ENCODE data around the gene C1QL1. TPM values are rescaled to one million over a fixed set of nuclear protein-coding genes. Genes with fewer than 3 reads are reported as not detected.

C1QL1 gene
- total and polyA plus RNA-seq, 12 donors, result 0.37 to 25.6 (median 1.6) TPM

DNA sequence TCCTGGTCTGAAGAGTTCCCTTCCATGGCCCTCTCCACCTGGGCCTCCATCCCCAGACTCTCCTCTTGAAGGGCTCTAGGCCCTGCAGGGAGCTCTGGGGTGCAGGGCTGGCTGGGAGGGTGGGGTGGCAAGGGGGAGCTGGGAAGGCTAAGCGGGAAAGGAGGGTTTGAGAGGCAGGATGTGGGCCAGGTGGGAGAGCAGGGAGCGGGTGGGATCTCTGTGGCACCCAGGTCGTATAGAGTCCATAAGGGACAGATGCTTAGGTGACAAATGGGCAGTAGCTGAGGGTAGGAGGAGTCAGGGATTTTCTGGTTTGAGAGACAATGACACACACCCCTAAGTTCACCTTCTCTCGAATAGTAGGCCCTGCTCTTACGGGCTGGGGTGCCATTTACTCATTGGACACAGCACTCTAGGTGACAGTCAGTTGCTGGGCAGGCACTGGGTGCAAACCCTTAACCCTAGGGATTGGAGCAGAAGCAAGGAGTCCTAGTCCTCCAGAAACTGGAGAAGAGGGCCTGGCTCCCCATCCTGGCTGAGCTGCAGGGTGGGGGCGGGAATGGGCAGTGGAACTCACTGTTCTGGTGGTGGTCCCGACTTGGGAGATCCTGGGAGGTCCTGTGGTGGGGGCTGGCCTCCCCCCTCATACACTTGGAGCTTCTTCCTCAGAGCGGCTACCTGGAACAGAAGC, 35.9 kb downstream of the C1QL1 start:
- no peak for ATAC-seq
- 78 to 90% methylated on average over 8 of the region's 8 CpGs for WGBS, 2 donors

GRCh38 chr17:44931376-44931775, 36.7 kb downstream of the C1QL1 start:
- TF ChIP-seq, protein P1, sequence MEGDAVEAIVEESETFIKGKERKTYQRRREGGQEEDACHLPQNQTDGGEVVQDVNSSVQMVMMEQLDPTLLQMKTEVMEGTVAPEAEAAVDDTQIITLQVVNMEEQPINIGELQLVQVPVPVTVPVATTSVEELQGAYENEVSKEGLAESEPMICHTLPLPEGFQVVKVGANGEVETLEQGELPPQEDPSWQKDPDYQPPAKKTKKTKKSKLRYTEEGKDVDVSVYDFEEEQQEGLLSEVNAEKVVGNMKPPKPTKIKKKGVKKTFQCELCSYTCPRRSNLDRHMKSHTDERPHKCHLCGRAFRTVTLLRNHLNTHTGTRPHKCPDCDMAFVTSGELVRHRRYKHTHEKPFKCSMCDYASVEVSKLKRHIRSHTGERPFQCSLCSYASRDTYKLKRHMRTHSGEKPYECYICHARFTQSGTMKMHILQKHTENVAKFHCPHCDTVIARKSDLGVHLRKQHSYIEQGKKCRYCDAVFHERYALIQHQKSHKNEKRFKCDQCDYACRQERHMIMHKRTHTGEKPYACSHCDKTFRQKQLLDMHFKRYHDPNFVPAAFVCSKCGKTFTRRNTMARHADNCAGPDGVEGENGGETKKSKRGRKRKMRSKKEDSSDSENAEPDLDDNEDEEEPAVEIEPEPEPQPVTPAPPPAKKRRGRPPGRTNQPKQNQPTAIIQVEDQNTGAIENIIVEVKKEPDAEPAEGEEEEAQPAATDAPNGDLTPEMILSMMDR (IDR thresholded peaks at IDR 0.05), result no peak
- ATAC-seq (no peak), DNase-seq (no peak)
- H3K27ac ChIP-seq, result no peak overlapping the region
- H3K4me1 ChIP-seq, result peaks cover 0 to 22% (median 6%) of the 10 kb centered on the region in 9 donors
- WGBS, 2 donors, result 56 to 68% methylated on average over 5 of the region's 5 CpGs
- no peaks in the 10 kb centered on the region for H3K9me3 ChIP-seq
- no peak overlapping the region for H3K4me3 ChIP-seq
- intact Hi-C loops (cut with DNase I), result no loop called here
- no peaks in the 10 kb centered on the region for H3K27me3 ChIP-seq
- peaks cover 0 to 82% (median 0%) of the 10 kb centered on the region in 9 donors for H3K36me3 ChIP-seq

More for the DNA sequence above, 35.9 kb downstream of the C1QL1 start:
- no peak for DNase-seq
- no peaks in the 10 kb centered on the region for H3K9me3 ChIP-seq
- peaks cover 0 to 22% (median 6%) of the 10 kb centered on the region in 9 donors for H3K4me1 ChIP-seq
- H3K36me3 ChIP-seq, result peaks cover 0 to 77% (median 0%) of the 10 kb centered on the region in 9 donors
- TF ChIP-seq, protein P1 (IDR thresholded peaks at IDR 0.05), result no peak
- no peak overlapping the region for H3K4me3 ChIP-seq
- intact Hi-C loops (cut with DNase I), result no loop called here
- no peaks in the 10 kb centered on the region for H3K27me3 ChIP-seq
- peak overlapping the region in 1 of 10 donors; percentile 17 for H3K27ac ChIP-seq

DNA sequence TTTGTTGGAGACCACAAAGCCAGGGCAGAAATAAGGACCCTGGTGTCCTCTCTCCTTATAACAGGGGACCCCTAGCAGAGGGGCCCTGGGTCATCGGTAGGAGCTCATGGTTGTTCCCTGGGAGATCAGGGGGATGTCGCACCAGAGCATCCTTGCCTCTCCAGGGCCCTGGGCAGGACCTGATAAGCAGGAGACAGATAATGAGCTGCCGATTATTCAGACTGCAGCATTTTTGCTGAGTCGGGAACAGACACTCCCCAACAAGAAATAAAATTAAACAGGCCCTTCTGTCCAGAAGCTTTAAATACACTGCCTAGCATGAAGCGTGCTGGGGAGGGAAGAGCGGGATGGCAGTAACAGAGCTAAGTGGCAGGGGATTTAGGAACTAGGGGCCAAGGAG, 37.4 kb downstream of the C1QL1 start:
- WGBS, 2 donors, result 62% methylated on average over 6 of the region's 6 CpGs
- Histone ChIP-seq H3K4me1 (peaks cover 0 to 22% (median 6%) of the 10 kb centered on the region in 9 donors), H3K4me3 (no peak overlapping the region), H3K36me3 (peaks cover 0 to 82% (median 0%) of the 10 kb centered on the region in 9 donors), H3K9me3 (no peaks in the 10 kb centered on the region), H3K27ac (no peak overlapping the region), H3K27me3 (no peaks in the 10 kb centered on the region)
- ATAC-seq (no peak), DNase-seq (no peak)
- intact Hi-C loops (cut with DNase I), result no loop called here
- TF ChIP-seq, protein P1 (IDR thresholded peaks at IDR 0.05), result no peak

GRCh38 chr17:44928950-44929720, 39.0 kb downstream of the C1QL1 start:
- intact Hi-C loops (cut with DNase I), result loop anchor here in 3 of 10 donors (5.0 to 10.0 kb wide), 3 partner anchors 73 to 266 kb away; no protein-coding TSS in a partner anchor
- WGBS, 2 donors, result 92 to 93% methylated on average over 7 of the region's 7 CpGs
- no peaks in the 10 kb centered on the region for H3K9me3 ChIP-seq

More at GRCh38 chr17:44928950-44929720, 39.0 kb downstream of the C1QL1 start:
- H3K4me1 ChIP-seq, result peaks cover 0 to 22% (median 6%) of the 10 kb centered on the region in 9 donors
- no peak overlapping the region for H3K27ac ChIP-seq
- DNase-seq (no peak), ATAC-seq (no peak)
- TF ChIP-seq, protein P1 (IDR thresholded peaks at IDR 0.05), result no peak
- no peak overlapping the region for H3K4me3 ChIP-seq
- peaks cover 0 to 66% (median 0%) of the 10 kb centered on the region in 9 donors for H3K36me3 ChIP-seq
- no peaks in the 10 kb centered on the region for H3K27me3 ChIP-seq
